HFFc6 (cell line): ENCODE measurements around the gene POLR2A. TPM values are rescaled to one million over a fixed set of nuclear protein-coding genes. Genes with fewer than 3 reads are reported as not detected.
A peak's percentile ranks its signal among the peaks of the same experiment; 100 is the strongest.

Source experiments
- DNase-seq: peaks from one replicate; pipeline ENCODE4 v3.0.0-alpha.2; 2018
- H3K27ac Mint-ChIP-seq: 2 replicates; pipeline ENCODE4 v1.8.0; 2020; ENCODE audit warnings: mild to moderate bottlenecking, mixed read lengths
- H3K27me3 Mint-ChIP-seq: 2 replicates; pipeline ENCODE4 v1.8.0; 2021; ENCODE audit warnings: mild to moderate bottlenecking, moderate library complexity, mixed read lengths; ENCODE audit not compliant: insufficient read depth
- H3K36me3 Mint-ChIP-seq: 2 replicates; pipeline ENCODE4 v1.8.0; 2021; ENCODE audit warnings: low read depth, mixed read lengths
- H3K4me1 Mint-ChIP-seq: 2 replicates; pipeline ENCODE4 v1.8.0; 2020; ENCODE audit warnings: low read depth, mixed read lengths
- H3K4me3 Mint-ChIP-seq: 2 replicates; pipeline ENCODE4 v1.8.0; 2020; ENCODE audit warnings: mild to moderate bottlenecking, moderate library complexity, mixed read lengths
- H3K9me3 Mint-ChIP-seq: 2 replicates; pipeline ENCODE4 v1.8.0; 2020; ENCODE audit warnings: mild to moderate bottlenecking, mixed read lengths
- CTCF ChIP-seq: fragments of 200-600 bp; sonication (generic); IDR thresholded peaks from 2 replicates; pipeline ENCODE4 v1.5.0; 2021; ENCODE audit warnings: antibody characterized with exemption, mild to moderate bottlenecking
- total RNA-seq, 6 experiments: library from RNA; stranded (reverse); fragmentation: NEBNext Ultra II Directional; extraction: Animal tissue kit (Norgen Biotek cat#: 25700); gene quantifications; 2 replicates in 1 of 6; 3 replicates in 5 of 6; pipeline ENCODE4 v1.2.3, GENCODE V29; 2021

The POLR2A gene
- total RNA-seq, 6 experiments from 2014 or later: 111 to 127 (median 118) TPM

GRCh38 chr17:7502171-7502847 lies 18.1 kb downstream of the POLR2A start:
- Mint-ChIP-seq H3K4me1 (no peaks in the 10 kb centered on the region), H3K4me3 (no peak overlapping the region), H3K27me3 (no peaks in the 10 kb centered on the region; the same call in none of the 2 replicates), H3K36me3 (peaks cover 46% of the 10 kb centered on the region), H3K27ac (no peak overlapping the region; the same call in 1 of the 2 replicates), H3K9me3 (no peaks in the 10 kb centered on the region)
- 0 out of 2 replicates have a peak, but pooled peaks have one; percentile 10 for TF ChIP-seq CTCF
- no peak for DNase-seq

DNA sequence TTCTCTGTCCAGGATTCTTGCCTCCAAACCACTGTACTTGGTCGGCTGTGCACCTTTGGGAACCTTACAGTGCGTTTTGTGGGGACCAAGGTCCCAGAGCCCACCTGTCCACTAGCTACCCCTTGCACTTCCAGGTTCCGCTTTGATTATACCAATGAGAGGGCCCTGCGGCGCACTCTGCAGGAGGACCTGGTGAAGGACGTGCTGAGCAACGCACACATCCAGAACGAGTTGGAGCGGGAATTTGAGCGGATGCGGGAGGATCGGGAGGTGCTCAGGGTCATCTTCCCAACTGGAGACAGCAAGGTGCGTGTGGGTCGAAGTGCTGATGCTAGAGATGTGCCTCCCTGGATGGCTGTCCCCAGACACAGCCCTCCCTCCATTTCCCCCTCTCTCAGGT lies 18.8 kb downstream of the POLR2A start:
- DNase-seq: no peak
- no peaks in the 10 kb centered on the region for H3K4me1 Mint-ChIP-seq
- H3K36me3 Mint-ChIP-seq: peaks cover 45% of the 10 kb centered on the region
- H3K27ac Mint-ChIP-seq: no peak overlapping the region
- H3K9me3 Mint-ChIP-seq: no peaks in the 10 kb centered on the region
- peak; percentile 41; the same call in 1 of the 2 replicates for TF ChIP-seq CTCF
- no peak overlapping the region for H3K4me3 Mint-ChIP-seq
- no peaks in the 10 kb centered on the region; the same call in none of the 2 replicates for H3K27me3 Mint-ChIP-seq

- H3K27ac Mint-ChIP-seq: no peak overlapping the region
- H3K4me3 Mint-ChIP-seq: no peak overlapping the region
- H3K4me1 Mint-ChIP-seq: no peaks in the 10 kb centered on the region
- no peak for DNase-seq
- TF ChIP-seq CTCF: no peak
- no peaks in the 10 kb centered on the region for H3K9me3 Mint-ChIP-seq
- peaks cover 4% of the 10 kb centered on the region for H3K27me3 Mint-ChIP-seq
- H3K36me3 Mint-ChIP-seq: peaks cover 50% of the 10 kb centered on the region
Measured at GRCh38 chr17:7503521-7503920, 19.4 kb downstream of the POLR2A start.

DNA sequence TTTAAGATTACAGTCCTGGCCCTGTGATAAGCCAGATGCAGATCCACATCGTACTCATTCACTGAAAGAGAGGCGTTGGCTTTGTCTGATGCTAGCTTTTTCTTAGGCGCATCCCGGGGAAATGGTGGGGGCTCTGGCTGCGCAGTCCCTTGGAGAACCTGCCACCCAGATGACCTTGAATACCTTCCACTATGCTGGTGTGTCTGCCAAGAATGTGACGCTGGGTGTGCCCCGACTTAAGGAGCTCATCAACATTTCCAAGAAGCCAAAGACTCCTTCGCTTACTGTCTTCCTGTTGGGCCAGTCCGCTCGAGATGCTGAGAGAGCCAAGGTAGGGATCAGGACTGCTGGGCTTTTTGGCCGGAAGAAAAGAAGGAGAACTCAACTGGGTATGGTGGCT lies 24.0 kb downstream of the POLR2A start:
- Mint-ChIP-seq H3K27ac (no peak overlapping the region), H3K27me3 (peaks cover 13% of the 10 kb centered on the region), H3K36me3 (peaks cover 42% of the 10 kb centered on the region), H3K4me1 (no peaks in the 10 kb centered on the region), H3K4me3 (no peak overlapping the region), H3K9me3 (no peaks in the 10 kb centered on the region)
- no peak for TF ChIP-seq CTCF
- DNase-seq: no peak

GRCh38 chr17:7508846-7509245 lies 24.7 kb downstream of the POLR2A start:
- Mint-ChIP-seq H3K36me3 (peaks cover 36% of the 10 kb centered on the region), H3K4me3 (no peak overlapping the region), H3K27ac (no peak overlapping the region), H3K27me3 (peaks cover 14% of the 10 kb centered on the region), H3K4me1 (no peaks in the 10 kb centered on the region), H3K9me3 (no peaks in the 10 kb centered on the region)
- DNase-seq: no peak
- no peak for TF ChIP-seq CTCF
